ENCODE results near the gene OR7C1. TPM values are rescaled to one million over a fixed set of nuclear protein-coding genes. Genes with fewer than 3 reads are reported as not detected.
"Not testable (repeated sequence)": the region's sequence is repeated elsewhere in the genome, so short reads cannot be mapped to it uniquely, and the experiment has no call there.

OR7C1 gene
- total and polyA plus RNA-seq, 8 donors, result 0.08 to 0.18 (median 0.14) TPM; not detected in 1

- no peaks in the 10 kb centered on the region for H3K27me3 ChIP-seq
- no peaks in the 10 kb centered on the region for H3K36me3 ChIP-seq
- ATAC-seq, result no peak
- H3K4me3 ChIP-seq, result no peak overlapping the region
- H3K27ac ChIP-seq, result no peak overlapping the region
- H3K4me1 ChIP-seq, result no peaks in the 10 kb centered on the region
- no peaks in the 10 kb centered on the region for H3K9me3 ChIP-seq
- TF ChIP-seq, protein P1, sequence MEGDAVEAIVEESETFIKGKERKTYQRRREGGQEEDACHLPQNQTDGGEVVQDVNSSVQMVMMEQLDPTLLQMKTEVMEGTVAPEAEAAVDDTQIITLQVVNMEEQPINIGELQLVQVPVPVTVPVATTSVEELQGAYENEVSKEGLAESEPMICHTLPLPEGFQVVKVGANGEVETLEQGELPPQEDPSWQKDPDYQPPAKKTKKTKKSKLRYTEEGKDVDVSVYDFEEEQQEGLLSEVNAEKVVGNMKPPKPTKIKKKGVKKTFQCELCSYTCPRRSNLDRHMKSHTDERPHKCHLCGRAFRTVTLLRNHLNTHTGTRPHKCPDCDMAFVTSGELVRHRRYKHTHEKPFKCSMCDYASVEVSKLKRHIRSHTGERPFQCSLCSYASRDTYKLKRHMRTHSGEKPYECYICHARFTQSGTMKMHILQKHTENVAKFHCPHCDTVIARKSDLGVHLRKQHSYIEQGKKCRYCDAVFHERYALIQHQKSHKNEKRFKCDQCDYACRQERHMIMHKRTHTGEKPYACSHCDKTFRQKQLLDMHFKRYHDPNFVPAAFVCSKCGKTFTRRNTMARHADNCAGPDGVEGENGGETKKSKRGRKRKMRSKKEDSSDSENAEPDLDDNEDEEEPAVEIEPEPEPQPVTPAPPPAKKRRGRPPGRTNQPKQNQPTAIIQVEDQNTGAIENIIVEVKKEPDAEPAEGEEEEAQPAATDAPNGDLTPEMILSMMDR (IDR thresholded peaks at IDR 0.05), result no peak
- intact Hi-C loops (cut with DNase I), result no loop called here
- DNase-seq, result no peak
These were observed 30.2 kb downstream of the OR7C1 start for GRCh38 chr19:14804765-14805164.

DNA sequence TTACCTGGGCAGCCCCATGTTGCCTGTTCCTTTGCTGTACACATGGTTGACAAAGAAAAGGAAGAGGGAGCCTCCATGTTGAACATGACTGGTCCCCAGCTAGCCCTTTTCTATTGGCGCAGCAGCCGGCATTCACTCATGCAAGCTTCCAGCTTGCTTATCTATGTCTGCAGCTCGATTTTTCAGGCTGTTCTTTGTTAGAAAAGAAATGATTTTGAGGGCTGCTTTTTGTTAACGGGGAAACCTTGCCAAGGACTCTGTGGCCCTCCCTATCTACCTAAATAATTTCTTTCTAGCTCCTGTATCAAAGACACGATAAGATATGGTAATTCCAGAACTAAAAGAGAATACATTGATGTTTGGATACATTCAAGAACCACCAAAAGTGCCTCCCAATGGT, 36.2 kb downstream of the OR7C1 start:
- Histone ChIP-seq H3K4me1 (peaks cover 0 to 14% of the 10 kb centered on the region in 2 donors), H3K9me3 (no peaks in the 10 kb centered on the region), H3K4me3 (no peak overlapping the region), H3K27ac (no peak overlapping the region), H3K36me3 (no peaks in the 10 kb centered on the region), H3K27me3 (no peaks in the 10 kb centered on the region)
- ATAC-seq, result no peak
- TF ChIP-seq, protein P1 (IDR thresholded peaks at IDR 0.05), result no peak
- no peak for DNase-seq
- intact Hi-C loops (cut with DNase I), result no loop called here

GRCh38 chr19:14796021-14796420, 39.0 kb downstream of the OR7C1 start:
- Histone ChIP-seq H3K27me3 (no peaks in the 10 kb centered on the region), H3K4me1 (peaks cover 0 to 14% of the 10 kb centered on the region in 2 donors), H3K36me3 (no peaks in the 10 kb centered on the region), H3K9me3 (no peaks in the 10 kb centered on the region), H3K27ac (no peak overlapping the region), H3K4me3 (no peak overlapping the region)
- TF ChIP-seq, protein P1 (IDR thresholded peaks at IDR 0.05), result no peak
- DNase-seq, result no peak
- ATAC-seq, result no peak
- intact Hi-C loops (cut with DNase I), result no loop called here

DNA sequence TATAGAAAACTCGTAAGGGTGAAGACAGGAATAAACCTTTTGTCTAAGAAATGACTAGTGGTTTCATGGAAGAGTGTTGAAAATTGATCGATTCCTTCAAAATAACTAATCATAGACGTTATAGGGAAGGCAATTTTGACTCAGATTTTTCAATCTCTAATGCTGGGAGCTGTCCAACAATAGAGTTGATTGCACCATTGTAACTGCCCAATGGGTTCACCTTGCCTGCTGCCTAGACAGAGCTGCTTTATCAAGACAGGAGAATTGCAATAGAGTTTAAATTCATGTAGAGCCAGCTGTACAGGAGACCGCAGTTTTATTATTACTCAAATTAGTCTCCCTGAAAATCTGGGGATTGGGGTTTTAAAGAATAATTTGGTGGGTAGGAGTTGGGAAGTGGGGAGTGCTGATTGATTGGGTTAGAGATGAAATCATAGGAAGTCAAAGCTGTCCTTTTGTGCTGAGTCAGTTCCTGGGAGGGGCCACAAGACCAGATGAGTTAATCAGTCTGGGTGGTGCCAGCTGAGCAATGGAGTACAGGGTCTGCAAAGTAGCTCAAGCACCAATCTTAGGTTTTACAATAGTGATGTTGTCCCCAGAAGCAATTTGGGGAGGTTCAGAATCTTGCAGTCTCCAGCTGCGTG, 39.8 kb downstream of the OR7C1 start:
- no peak for ATAC-seq
- intact Hi-C loops (cut with DNase I), result no loop called here
- H3K9me3 ChIP-seq, result no peaks in the 10 kb centered on the region
- no peaks in the 10 kb centered on the region for H3K27me3 ChIP-seq
- H3K36me3 ChIP-seq, result no peaks in the 10 kb centered on the region
- peaks cover 0 to 14% of the 10 kb centered on the region in 2 donors for H3K4me1 ChIP-seq
- H3K27ac ChIP-seq, result no peak overlapping the region
- no peak for DNase-seq
- H3K4me3 ChIP-seq, result no peak overlapping the region
- TF ChIP-seq, protein P1 (IDR thresholded peaks at IDR 0.05), result no peak

DNA sequence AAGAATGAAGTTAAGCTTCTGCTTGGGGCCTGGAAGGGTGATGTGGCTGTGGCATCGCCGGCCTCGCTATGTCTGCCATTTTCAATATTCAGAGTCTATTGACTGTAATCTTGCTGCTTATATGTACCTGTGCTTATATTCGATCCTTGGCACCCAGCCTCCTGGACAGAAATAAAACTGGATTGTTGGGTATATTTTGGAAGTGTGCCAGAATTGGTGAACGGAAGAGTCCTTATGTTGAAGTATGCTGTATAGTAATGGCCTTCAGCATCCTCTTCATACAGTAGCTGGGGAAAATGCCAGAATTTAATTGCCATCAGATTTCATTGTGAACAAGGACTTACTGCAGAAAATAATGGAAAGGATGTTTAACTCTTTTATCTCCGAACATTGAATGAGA, 42.7 kb downstream of the OR7C1 start:
- ATAC-seq; DNase-seq; H3K4me3 ChIP-seq; H3K36me3 ChIP-seq; H3K27me3 ChIP-seq; intact Hi-C loops (cut with DNase I); H3K9me3 ChIP-seq; H3K27ac ChIP-seq: not testable (repeated sequence)
- H3K4me1 ChIP-seq, result peaks cover 0 to 22% of the 10 kb centered on the region in 2 donors

DNA sequence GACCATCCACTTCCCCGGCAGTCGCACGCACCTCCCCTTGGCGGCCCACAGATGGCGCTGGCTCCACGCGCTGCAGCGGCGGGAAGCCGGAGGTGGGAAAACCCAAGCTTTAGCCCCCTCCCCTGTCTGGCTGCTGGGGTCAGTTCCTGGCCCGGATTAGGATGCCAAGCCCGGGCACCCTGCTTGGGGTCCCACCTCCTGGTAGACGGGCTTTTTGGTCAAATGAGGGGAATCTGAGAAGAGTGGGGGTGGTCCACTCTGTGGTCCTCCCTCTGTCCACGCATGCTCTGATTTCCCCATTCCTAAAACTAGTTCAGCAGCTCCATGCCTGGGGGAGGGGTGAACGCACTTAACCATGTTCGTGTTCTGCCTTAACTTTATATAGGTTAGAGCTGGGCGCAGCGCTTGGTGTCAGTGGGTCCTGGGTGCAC, 48.5 kb downstream of the OR7C1 start:
- intact Hi-C loops (cut with DNase I), result loop anchor here in 1 of 2 donors (10.0 kb wide), 1 partner anchor 108 kb away; no protein-coding TSS in a partner anchor
- H3K27me3 ChIP-seq, result peaks cover 0 to 30% of the 10 kb centered on the region in 2 donors
- H3K36me3 ChIP-seq, result no peaks in the 10 kb centered on the region
- no peaks in the 10 kb centered on the region for H3K9me3 ChIP-seq
- H3K4me3 ChIP-seq, result no peak overlapping the region
- DNase-seq (peak in 3 of 4 donors; percentile 21 to 93 (median 43)), ATAC-seq (peak; percentile 61)
- TF ChIP-seq, protein P1 (IDR thresholded peaks at IDR 0.05), result peak; percentile 73 to 79
- H3K4me1 ChIP-seq, result peaks cover 0 to 57% of the 10 kb centered on the region in 2 donors
- H3K27ac ChIP-seq, result peak overlapping the region in 1 of 2 donors; percentile 85

GRCh38 chr19:14785102-14785793, 49.7 kb downstream of the OR7C1 start:
- peaks cover 0 to 40% of the 10 kb centered on the region in 2 donors for H3K27me3 ChIP-seq
- not testable (repeated sequence) for H3K9me3 ChIP-seq, H3K36me3 ChIP-seq
- H3K27ac ChIP-seq, result peak overlapping the region; percentile 33 to 85
- DNase-seq (peak in 2 of 4 donors; percentile 79 to 90), ATAC-seq (peak; percentile 83)
- H3K4me1 ChIP-seq, result peaks cover 0 to 57% of the 10 kb centered on the region in 2 donors
- intact Hi-C loops (cut with DNase I), result loop anchor here in 1 of 2 donors (10.0 kb wide), 1 partner anchor 110 kb away; no protein-coding TSS in a partner anchor
- peak overlapping the region in 1 of 2 donors; percentile 11 for H3K4me3 ChIP-seq

GRCh38 chr19:14784730-14785101, 50.3 kb downstream of the OR7C1 start:
- ATAC-seq, result peak; percentile 80
- not testable (repeated sequence) for H3K36me3 ChIP-seq, H3K9me3 ChIP-seq
- intact Hi-C loops (cut with DNase I), result loop anchor here in 1 of 2 donors (10.0 kb wide), 1 partner anchor 110 kb away; no protein-coding TSS in a partner anchor
- Histone ChIP-seq H3K27me3 (peaks cover 0 to 45% of the 10 kb centered on the region in 2 donors), H3K27ac (peak overlapping the region; percentile 33 to 85), H3K4me1 (peaks cover 0 to 57% of the 10 kb centered on the region in 2 donors), H3K4me3 (peak overlapping the region in 1 of 2 donors; percentile 11)
- DNase-seq, result peak in 3 of 4 donors; percentile 13 to 93 (median 88)
